ENCODE measurements around the gene KCNK1. TPM values are rescaled to one million over a fixed set of nuclear protein-coding genes. Genes with fewer than 3 reads are reported as not detected.

The KCNK1 gene
- total and polyA plus RNA-seq, 2 of the 13 experiments (the other 11 are each of a cell fraction or from before 2014, with no cell fraction given), result not detected

DNA sequence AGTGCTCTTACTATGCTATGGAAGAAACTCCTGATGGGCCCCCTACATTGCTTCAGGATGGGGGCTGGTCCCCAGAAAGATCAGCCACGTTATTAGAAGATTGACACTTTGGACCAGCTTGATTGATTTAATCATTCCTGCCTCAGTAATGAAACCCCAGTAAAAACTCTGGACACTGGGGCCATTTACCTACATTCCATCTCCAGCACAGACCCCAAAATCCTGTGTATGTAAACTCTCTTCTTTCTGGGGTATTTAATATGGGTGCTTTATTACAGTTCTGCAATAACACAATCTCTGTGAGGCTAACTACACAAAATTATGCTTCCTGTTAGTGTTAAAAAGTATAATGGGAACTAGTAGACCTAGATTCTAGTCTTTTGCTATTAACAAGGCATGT lies 96.6 kb downstream of the KCNK1 start:
- no peak for FAIRE-seq
- BruUV-seq (replicated peaks), result no TSS peak
- intact Hi-C loops (cut with micrococcal nuclease; ENCODE audit: unreplicated experiment), result no loop called here
- TF ChIP-seq PHF5A (CRISPR knock-in tag; IDR thresholded peaks at IDR 0.05; ENCODE audit: low read depth, unreplicated experiment), result no peak
- TF ChIP-seq FOSL1 (CRISPR knock-in tag; IDR thresholded peaks at IDR 0.05; ENCODE audit: borderline replicate concordance), result no peak
- TF ChIP-seq ZIK1 (CRISPR knock-in tag; IDR thresholded peaks at IDR 0.05; ENCODE audit: borderline replicate concordance, low read depth), result no peak
- no peak for TF ChIP-seq YY1 (IDR thresholded peaks at IDR 0.05; ENCODE audit: insufficient read depth, insufficient replicate concordance, low read depth, low read length)
- TF ChIP-seq EHMT2 (IDR thresholded peaks at IDR 0.05; ENCODE audit: borderline replicate concordance, low read depth, low read length), result no peak
- TF ChIP-seq ZNF124 (CRISPR knock-in tag; IDR thresholded peaks at IDR 0.05), result no peak
- TF ChIP-seq ZNF230 (CRISPR knock-in tag; IDR thresholded peaks at IDR 0.05), result no peak
- TF ChIP-seq, protein P1, sequence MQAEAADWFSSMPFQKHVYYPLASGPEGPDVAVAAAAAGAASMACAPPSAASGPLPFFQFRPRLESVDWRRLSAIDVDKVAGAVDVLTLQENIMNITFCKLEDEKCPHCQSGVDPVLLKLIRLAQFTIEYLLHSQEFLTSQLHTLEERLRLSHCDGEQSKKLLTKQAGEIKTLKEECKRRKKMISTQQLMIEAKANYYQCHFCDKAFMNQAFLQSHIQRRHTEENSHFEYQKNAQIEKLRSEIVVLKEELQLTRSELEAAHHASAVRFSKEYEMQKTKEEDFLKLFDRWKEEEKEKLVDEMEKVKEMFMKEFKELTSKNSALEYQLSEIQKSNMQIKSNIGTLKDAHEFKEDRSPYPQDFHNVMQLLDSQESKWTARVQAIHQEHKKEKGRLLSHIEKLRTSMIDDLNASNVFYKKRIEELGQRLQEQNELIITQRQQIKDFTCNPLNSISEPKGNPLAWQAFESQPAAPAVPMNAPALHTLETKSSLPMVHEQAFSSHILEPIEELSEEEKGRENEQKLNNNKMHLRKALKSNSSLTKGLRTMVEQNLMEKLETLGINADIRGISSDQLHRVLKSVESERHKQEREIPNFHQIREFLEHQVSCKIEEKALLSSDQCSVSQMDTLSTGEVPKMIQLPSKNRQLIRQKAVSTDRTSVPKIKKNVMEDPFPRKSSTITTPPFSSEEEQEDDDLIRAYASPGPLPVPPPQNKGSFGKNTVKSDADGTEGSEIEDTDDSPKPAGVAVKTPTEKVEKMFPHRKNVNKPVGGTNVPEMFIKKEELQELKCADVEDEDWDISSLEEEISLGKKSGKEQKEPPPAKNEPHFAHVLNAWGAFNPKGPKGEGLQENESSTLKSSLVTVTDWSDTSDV (CRISPR knock-in tag; IDR thresholded peaks at IDR 0.05), result no peak
- TF ChIP-seq, protein P2, sequence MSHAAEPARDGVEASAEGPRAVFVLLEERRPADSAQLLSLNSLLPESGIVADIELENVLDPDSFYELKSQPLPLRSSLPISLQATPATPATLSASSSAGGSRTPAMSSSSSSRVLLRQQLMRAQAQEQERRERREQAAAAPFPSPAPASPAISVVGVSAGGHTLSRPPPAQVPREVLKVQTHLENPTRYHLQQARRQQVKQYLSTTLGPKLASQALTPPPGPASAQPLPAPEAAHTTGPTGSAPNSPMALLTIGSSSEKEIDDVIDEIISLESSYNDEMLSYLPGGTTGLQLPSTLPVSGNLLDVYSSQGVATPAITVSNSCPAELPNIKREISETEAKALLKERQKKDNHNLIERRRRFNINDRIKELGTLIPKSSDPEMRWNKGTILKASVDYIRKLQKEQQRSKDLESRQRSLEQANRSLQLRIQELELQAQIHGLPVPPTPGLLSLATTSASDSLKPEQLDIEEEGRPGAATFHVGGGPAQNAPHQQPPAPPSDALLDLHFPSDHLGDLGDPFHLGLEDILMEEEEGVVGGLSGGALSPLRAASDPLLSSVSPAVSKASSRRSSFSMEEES (CRISPR knock-in tag; IDR thresholded peaks at IDR 0.05), result no peak
- TF ChIP-seq, protein P3, sequence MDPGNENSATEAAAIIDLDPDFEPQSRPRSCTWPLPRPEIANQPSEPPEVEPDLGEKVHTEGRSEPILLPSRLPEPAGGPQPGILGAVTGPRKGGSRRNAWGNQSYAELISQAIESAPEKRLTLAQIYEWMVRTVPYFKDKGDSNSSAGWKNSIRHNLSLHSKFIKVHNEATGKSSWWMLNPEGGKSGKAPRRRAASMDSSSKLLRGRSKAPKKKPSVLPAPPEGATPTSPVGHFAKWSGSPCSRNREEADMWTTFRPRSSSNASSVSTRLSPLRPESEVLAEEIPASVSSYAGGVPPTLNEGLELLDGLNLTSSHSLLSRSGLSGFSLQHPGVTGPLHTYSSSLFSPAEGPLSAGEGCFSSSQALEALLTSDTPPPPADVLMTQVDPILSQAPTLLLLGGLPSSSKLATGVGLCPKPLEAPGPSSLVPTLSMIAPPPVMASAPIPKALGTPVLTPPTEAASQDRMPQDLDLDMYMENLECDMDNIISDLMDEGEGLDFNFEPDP (CRISPR knock-in tag; conservative IDR thresholded peaks at IDR 0.05), result no peak
- TF ChIP-seq, protein P4, sequence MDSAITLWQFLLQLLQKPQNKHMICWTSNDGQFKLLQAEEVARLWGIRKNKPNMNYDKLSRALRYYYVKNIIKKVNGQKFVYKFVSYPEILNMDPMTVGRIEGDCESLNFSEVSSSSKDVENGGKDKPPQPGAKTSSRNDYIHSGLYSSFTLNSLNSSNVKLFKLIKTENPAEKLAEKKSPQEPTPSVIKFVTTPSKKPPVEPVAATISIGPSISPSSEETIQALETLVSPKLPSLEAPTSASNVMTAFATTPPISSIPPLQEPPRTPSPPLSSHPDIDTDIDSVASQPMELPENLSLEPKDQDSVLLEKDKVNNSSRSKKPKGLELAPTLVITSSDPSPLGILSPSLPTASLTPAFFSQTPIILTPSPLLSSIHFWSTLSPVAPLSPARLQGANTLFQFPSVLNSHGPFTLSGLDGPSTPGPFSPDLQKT (CRISPR knock-in tag; IDR thresholded peaks at IDR 0.05; ENCODE audit: borderline replicate concordance), result no peak
- no peak for TF ChIP-seq ZNF460 (CRISPR knock-in tag; IDR thresholded peaks at IDR 0.05; ENCODE audit: borderline replicate concordance)
- TF ChIP-seq, protein P5, sequence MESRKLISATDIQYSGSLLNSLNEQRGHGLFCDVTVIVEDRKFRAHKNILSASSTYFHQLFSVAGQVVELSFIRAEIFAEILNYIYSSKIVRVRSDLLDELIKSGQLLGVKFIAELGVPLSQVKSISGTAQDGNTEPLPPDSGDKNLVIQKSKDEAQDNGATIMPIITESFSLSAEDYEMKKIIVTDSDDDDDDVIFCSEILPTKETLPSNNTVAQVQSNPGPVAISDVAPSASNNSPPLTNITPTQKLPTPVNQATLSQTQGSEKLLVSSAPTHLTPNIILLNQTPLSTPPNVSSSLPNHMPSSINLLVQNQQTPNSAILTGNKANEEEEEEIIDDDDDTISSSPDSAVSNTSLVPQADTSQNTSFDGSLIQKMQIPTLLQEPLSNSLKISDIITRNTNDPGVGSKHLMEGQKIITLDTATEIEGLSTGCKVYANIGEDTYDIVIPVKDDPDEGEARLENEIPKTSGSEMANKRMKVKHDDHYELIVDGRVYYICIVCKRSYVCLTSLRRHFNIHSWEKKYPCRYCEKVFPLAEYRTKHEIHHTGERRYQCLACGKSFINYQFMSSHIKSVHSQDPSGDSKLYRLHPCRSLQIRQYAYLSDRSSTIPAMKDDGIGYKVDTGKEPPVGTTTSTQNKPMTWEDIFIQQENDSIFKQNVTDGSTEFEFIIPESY (CRISPR knock-in tag; IDR thresholded peaks at IDR 0.05), result no peak
- TF ChIP-seq, protein P6, sequence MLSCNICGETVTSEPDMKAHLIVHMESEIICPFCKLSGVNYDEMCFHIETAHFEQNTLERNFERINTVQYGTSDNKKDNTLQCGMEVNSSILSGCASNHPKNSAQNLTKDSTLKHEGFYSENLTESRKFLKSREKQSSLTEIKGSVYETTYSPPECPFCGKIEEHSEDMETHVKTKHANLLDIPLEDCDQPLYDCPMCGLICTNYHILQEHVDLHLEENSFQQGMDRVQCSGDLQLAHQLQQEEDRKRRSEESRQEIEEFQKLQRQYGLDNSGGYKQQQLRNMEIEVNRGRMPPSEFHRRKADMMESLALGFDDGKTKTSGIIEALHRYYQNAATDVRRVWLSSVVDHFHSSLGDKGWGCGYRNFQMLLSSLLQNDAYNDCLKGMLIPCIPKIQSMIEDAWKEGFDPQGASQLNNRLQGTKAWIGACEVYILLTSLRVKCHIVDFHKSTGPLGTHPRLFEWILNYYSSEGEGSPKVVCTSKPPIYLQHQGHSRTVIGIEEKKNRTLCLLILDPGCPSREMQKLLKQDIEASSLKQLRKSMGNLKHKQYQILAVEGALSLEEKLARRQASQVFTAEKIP (CRISPR knock-in tag; IDR thresholded peaks at IDR 0.05; ENCODE audit: borderline replicate concordance), result no peak

More for the DNA sequence above, 96.6 kb downstream of the KCNK1 start:
- 0% methylated on average over 1 of the region's 1 CpG for WGBS (ENCODE audit: low lambda C conversion rate)
- Histone ChIP-seq H3K79me2 (ENCODE audit: insufficient read depth, low read length) (no peaks in the 10 kb centered on the region), H3K4me2 (ENCODE audit: low read depth, low read length) (no peak overlapping the region), H3K9ac (ENCODE audit: insufficient read depth, low read depth, low read length) (no peak overlapping the region), H3K9me3 (ENCODE audit: low read length) (no peaks in the 10 kb centered on the region), H3K36me3 (replicated peaks in 1 of 2; ENCODE audit: control insufficient read depth in 1 of 2, insufficient read depth in 2 of 2, low read length in 2 of 2) (no peaks in the 10 kb centered on the region), H3K27me3 (ENCODE audit: control insufficient read depth in 1 of 2, insufficient read depth in 2 of 2, low read length in 2 of 2) (no peaks in the 10 kb centered on the region), H4K20me1 (ENCODE audit: insufficient read depth, low read length) (no peaks in the 10 kb centered on the region), H3K4me1 (ENCODE audit: insufficient read depth, low read length) (no peaks in the 10 kb centered on the region), H3K27ac (ENCODE audit: extremely low read length, insufficient read depth, low read length) (no peak overlapping the region), H2AFZ (ENCODE audit: low read length) (no peak overlapping the region), H3K4me3 (replicated peaks in 1 of 3; ENCODE audit: insufficient read depth in 1 of 3, low read depth in 2 of 3, low read length in 3 of 3) (no peak overlapping the region)
- DNase-seq (ENCODE audit: low spot score) (no peak), ATAC-seq (no peak)
- CTCF ChIA-PET (ENCODE audit: low intra/inter-chr PET ratio, low total read pairs), result no interaction called here
- in situ Hi-C loops (cut with HindIII; ENCODE audit: extremely low pct_ligation_motif_present, low pct_unique_long_range_greater_than_20kb), result no loop called here
- POLR2A ChIA-PET, result no interaction called here
